GM21367 (cell line): ENCODE data around the gene CEACAM21.
"Not testable (repeated sequence)": the region's sequence is repeated elsewhere in the genome, so short reads cannot be mapped to it uniquely, and the experiment has no call there.

ENCODE experiments used
- ATAC-seq: cut with Tn5 transposase; IDR thresholded peaks from one replicate; pipeline ENCODE4 v1.9.1; 2021; ENCODE audit not compliant: unreplicated experiment

CEACAM21 gene

DNA sequence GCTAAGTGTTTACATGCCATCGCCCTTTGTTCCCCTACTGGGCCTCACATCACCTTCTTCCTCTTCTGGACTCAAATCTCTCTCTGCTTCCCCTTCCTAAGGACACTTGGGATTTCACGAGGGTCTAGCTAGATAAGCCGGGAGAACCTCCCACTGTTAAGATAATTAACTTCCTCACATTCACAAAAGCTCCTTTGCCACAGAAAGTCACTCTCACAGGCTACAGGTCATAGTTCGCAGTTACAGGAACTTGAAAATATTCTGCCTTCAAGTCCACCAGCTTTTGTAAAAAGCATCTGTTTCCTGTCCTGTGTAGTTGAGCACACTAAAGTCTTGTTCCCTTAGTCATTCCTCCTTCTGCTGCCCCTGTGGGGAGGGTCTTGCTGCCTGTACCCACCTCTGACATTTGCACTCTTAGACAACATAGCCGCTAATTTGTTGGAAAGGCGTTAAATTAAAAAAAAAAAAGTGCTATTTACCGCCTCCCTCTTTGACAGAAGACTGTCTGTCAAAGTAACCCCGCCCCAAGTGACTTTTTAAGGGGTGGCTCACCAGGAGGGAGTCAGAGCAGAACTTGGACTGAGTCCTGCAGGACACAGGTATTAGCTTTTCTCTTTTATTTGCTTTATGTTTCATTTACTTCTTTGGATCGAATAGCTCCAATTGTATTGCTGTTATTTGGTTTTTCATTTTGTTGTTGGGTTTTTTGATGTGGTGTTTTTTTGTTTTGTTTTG lies 26.8 kb upstream of the CEACAM21 start:
- no peak for ATAC-seq

DNA sequence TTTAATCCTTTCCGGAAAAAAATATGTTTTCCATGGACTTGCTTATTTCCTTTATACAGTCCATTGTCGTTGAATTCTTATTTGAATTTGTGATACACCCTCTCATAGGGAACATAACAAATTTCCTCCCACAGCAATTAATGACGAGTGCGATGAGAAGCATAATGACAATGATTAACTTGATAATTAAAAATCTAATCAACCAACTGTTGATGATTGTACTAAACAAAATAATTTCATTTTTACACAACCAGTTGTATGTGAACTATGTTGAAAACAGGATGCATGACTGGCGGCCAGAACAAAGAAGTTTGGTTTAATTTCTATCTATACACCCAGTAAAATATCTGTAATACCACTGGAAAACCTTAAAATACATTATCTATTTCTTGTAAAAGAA lies 26.1 kb upstream of the CEACAM21 start:
- ATAC-seq: no peak

DNA sequence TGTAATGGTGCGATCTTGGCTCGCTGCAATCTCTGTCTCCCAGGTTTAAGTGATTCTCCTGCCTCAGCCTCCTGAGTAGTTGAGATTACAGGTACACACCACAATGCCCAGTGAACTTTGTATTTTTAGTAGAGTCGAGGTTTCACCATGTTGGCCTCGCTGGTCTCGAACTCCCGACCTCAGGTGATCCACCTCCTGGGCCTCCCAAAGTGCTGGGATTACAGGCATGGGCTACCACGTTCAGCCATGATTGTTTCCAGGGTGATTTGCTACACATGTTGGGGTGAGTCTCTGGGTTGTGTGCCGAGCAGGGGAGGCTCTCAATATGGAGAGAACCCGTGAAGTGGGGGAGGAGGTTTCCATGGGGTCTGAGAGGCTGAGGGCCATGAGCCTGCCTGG lies 24.8 kb upstream of the CEACAM21 start:
- no peak for ATAC-seq

DNA sequence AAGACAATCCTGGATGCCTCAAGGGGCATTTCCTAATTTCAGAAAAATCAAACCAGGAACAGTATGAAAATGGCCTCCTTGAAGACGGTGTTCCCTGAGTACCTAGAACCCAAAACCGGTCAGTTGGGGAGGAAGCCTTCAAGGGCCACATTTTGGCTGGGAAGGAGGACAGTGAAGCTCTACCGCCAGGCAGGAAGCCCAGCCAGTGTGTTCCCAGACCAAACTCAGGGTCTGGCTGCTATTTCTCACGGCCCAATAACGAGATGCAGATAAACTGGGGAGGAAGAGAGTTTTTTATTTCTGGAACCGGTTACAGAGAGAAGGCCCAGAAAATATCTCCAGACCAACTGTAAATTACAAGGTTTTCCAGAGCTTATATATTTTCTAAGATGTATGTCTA lies 24.3 kb upstream of the CEACAM21 start:
- no peak for ATAC-seq

DNA sequence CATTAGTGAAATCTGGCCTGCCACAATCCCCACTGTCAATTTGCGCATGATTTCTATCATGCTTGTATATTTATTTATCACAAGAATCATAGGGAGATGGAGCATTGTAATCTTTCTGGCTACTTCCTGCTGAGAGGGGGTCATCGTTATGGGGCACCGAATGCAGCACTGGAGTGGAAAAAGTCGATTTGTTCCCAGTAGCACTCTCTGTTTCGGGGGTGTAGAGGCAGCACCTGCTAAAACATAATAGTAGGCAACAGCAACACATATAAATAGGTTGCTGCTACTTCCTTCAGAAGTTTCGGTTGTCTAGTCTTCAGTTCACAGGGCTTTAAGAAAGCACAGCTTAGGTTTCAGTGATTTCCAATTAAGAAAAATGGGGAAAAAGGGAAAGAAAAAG lies 23.4 kb upstream of the CEACAM21 start:
- ATAC-seq: no peak

DNA sequence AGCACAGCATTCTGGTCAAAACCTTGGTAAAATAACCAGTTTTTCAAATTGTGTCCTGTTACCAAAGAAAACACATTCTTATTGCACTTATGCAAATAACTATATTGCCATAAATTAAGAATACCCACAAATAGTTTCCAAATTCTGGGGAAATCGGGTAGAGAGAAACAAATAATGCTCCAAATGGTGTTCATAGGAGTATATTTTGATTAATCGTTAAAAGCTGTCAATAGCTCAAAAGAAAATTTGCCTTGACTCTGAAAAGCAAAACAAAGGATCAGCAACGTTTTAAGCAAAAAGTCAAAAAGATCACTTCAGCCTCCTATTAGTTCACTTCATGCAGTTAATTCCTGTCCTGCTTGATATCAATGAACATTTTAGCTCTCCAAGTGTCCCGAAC lies 22.2 kb upstream of the CEACAM21 start:
- no peak for ATAC-seq

DNA sequence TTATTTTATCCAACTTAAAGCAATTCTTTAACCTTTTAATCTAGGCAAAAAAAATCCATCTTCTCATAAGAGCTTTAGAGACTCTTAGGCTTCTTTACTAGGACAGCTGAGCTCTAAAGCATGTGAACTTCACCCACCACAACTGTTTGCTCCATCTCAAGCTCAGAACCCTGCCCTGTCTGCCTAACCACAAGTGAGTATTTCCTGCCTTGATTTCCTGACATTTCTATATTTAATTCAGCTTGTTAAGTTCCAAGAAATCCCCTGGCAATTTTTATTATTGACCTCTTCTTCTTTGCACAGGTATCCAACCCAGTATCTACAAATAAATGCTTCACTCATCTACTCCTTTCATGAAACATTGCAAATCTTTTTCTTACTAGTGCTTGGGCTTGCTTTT lies 21.1 kb upstream of the CEACAM21 start:
- ATAC-seq: no peak

DNA sequence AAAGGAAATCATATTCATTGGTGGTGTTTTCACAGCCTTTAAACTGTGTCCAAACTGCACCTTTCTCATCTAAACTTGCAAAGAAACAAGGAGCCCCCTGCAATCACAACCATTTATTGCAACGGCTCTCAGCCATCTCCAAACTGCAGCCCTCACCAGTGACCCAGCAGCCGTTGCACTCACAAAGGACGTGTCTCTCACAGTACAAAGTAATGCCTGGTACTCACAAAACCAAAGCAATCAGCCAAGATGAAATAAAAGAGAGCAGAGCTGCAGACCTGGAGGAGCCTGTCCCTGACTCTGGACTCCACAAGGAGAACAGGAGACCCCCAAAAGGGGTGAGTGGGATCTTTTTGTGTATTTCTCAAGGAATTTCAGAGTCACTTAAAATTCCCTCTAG lies 20.2 kb upstream of the CEACAM21 start:
- ATAC-seq: no peak

DNA sequence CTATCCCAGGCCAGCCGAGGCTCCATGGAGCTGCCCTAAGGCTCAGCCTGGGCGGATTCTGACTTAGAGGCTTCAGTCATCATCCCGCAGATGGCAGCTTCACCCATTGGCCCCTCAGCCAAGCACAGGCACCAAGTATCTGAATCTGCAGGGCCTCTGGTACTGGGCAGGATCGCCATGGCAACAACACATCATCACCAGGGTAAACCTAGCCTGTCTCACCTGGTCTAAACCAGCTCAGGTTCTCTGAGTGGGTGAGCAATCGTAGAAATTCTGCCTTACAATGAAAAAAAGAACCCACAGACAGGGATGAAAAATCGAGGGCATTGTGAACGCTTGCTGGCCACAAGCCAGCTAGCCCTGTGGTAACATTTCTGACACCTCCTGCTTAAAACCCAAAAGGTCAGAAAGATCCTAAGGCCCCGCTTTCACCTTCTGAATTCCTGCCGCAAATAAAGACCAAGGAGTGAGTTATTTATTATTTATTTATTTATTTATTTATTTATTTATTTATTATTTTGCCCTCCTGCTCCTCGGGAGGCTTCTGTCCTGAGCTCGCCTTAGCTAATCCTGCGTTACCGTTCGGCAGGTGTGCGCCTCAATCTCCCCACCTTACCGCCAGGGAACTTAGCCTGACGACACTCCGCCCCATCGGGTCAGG lies 12.0 kb upstream of the CEACAM21 start:
- ATAC-seq: no peak

DNA sequence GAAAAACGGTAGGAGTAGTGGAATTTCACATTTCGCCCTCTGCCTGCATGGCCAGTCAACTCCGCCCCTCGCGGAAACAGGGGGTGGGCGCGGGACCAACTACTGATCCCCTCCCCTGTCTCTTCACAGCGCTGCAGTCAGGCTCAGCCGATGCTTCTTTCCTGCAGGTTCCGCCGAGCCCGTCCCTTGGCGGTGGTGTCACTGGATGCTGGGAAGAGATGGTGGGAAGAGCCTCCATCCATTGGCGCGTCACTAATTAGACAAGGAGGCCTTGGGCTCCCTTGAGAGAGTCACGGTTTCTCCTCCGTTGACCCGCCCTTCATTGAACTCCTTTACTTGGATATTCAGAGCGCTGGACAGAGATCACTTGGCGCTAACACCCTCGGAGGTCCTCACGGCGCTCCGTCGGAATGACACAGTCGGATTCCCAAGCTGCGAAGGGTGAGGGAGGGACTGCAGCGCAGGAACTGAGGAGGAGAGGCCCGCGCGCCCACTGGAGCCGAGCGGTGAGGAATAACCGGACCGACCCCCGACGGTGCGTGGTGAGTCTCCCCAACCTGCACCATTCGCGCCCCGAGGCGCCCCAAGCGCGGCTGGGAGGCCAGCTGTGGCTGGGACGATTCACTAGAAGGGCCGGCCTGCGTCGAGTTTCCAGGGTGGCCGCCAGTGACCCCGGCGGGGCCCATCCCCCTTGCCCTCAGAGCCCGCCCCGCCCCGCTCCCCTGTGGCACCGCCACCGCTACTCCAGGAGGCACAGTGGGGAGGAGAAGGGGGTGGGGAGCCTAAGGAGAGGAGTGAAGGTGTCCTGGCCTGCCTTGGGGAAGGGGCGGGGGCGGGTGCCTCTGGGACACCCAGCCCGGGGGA lies 11.2 kb upstream of the CEACAM21 start:
- ATAC-seq: no peak

DNA sequence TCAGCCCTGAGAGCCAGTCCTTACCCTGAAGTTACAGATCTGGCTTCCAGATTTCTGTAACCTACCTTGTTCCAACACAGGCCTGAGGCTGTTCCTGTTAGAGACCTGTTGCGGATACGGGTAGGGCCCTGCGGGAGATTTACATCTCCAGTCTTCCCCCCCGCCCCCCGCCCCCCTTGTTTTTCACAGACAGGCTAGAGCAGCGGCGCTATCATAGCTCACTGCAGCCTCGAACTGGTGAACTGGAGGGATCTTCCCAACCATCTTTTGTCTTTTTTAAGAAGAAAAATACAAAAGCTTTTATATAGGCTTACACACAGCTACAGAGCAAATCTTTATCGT lies 10.6 kb upstream of the CEACAM21 start:
- no peak for ATAC-seq

DNA sequence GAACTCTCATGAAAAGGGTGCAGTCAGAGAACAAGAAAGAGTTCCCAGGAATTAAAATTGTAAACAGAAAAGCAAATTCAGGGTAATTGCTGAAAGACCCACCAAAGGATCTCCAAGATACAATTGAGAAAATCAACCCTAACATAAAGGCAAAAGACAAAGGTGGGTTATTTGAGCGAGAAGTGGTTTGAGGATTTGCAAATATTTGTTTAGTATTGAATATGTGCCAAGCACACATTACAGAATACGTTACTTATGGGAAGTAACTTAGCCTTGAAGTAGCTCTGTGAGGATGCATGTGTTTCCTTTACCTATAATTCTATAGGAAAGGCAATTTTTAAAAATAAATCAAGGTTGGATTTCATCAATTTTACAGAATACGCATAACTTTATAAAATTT lies 10.0 kb upstream of the CEACAM21 start:
- no peak for ATAC-seq

DNA sequence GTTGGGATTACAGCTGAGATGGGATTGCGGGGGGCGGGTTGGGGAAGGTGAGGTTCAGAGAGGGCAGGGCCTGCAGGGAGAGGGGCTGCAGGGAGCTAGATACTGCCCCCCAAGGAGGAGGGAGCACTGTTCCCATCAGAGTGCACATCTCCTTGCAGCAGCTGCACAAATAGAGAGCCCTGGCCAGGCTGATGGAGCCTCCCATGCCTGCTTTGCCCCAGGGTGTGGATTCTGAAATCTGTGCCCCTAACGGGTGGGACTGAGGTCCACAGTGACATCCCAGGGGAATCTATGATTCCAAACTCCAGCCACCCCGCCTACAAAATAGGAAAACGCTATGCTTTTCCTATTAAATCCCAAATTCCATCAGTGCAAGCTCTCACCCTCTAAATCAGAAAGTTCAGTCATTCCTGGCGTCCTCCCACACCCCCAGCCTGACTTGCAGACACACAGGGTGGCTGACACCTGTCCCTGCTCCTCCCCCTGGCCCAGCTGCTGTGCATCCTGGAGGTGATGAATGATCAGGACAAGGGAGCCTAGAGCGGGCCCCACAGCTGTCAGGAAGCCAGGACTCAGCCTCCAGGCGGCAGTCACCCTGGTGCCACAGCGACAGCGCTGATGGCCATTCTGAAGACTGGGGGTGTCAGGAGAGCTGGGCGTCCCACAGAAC lies 6.3 kb upstream of the CEACAM21 start:
- ATAC-seq: no peak

DNA sequence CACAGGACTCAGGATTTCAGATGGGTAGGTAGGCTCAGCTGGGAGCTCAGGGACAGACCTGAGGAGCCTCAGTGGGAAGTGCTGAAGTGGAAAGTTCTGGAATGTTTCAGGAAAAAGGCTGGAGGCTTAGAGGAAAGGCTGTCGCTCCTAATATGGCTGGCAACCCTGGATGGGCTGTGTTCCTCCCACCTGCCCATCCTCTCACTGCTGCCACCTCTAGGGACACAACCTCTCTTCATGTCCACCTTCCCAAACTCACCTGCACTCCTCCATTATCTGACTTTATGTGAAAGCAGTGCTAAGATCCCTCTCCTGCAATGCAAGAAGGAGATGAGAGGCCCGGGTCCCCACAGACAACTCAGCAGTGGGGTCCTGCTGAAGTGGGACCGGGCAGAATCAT lies 5.8 kb upstream of the CEACAM21 start:
- ATAC-seq: no peak

DNA sequence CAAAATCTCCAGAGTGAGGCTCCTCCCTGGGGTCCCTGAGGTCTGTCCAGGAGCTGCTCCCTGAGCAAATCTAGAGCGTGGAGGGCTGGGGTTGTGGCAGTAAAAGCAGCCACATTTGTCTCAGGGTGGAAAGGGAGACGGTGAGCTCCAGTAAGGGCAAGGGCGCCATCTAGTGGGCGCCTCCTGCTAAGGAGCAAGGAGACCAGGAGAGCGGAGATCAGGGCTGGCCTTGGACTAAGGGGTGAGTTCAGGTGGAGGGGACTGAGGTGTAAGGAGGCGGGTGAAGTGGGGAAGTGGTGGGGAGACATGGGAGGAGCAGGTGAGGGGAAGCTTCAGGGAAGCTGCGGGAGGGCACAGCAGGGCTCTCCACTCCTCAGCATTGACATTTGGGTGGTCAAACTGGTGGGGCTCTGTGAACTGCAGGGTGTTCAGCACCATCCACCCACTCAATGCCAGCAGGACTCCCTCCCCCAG lies 5.3 kb upstream of the CEACAM21 start:
- ATAC-seq: no peak

DNA sequence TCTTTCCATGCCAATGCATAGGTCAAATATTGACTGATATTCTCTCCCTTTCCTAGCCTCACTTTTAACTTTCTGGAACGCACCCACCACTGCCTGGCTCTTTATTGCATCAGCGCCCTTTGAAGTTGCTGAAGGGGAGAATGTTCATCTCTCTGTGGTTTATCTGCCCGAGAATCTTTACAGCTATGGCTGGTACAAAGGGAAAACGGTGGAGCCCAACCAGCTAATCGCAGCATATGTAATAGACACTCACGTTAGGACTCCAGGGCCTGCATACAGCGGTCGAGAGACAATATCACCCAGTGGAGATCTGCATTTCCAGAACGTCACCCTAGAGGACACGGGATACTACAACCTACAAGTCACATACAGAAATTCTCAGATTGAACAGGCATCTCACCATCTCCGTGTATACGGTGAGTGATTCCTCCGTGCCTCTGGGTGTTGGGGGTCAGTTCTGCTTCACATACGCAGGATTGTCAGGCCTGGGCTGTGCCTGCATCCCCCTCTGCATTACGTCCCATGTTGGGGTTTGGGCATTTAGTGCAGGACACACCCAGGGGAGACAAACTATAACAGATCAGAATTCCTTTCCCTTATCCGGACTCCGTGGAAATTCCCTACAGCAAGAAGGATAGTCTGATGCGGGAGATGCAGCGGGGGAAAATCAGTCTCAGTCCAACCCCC lies 1.3 kb downstream of the CEACAM21 start:
- no peak for ATAC-seq

DNA sequence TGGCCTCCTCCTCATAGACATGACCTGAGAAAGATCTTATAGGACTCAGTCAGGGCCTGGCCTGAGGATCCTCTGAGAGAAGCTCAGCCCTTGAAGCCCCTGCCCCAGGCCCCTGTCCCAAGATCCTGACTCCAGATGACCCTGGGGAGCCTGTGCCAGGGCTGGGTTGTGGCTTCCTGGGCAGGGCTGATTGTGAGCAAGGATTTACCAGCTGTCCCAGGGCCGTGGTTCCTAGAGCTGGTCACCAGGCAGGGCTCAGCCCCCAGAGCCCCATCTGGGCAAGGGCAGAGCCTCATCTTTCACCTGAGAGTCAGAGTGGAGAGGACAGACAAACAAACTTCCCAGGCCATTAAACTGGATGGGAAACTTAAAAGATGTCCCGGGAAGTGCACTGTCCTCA lies 1.9 kb downstream of the CEACAM21 start:
- no peak for ATAC-seq

DNA sequence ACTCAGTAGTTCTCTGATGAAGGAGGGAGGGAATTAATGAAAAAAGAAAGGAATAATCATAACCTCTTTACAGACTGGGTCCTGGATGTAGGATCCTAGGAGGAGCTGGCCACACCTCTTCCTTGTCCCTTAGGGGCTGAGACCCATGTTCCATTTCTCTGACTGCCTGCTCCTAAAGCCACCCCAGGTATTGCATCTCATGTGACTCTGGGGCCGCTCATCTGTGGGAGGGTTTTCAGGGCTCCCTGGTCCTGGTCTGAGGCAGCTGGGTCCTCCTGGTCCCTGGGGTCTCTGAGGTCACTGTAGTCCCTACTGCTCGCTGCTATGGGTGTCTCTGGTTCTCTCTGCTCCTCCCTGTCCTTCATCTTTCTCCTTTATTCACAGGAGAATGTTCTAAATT lies 2.9 kb downstream of the CEACAM21 start:
- ATAC-seq: no peak

DNA sequence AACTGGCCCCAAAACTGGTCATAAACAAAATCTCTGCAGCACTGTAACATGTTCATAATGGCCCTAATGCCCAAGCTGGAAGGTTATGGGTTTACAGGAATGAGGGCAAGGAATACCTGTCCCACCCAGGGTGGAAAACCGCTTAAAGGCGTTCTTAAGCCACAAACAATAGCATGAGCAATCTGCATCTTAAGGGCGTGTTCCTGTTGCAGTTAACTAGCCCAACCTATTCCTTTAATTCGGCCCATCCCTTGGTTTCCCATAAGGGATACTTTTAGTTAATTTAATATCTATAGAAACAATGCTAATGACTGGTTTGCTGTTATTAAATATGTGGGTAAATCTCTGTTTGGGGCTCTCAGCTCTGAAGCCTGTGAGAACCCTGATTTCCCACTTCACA lies 5.1 kb downstream of the CEACAM21 start:
- ATAC-seq: not testable (repeated sequence)

DNA sequence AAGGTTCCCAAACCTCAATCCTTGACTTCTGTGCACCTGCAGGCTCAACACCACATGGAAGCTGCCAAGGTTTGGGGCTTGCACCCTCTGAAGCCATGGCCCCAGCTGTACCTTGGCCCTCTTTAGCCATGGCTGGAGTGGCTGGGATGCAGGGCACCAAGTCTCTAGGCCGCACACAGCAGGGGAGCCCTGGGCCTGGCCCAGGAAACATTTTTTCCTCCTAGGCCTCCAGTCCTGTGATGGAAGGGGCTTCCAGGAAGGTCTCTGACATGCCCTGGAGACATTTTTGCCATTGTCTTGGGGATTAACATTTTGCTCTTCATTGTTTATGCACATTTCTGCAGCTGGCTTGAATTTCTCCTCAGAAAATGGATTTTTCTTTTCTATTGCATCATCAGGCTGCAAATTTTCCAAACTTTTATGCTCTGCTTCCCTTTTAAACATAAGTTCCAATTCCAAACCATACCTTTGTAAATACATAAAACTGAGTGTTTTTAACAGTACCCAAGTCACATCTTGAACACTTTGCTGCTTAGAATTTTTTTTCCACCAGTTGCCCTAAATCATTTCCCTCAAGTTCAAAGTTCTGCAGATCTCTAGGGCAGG lies 6.7 kb downstream of the CEACAM21 start:
- ATAC-seq: not testable (repeated sequence)
